ENCODE results near the gene C11orf98.
"Not testable (repeated sequence)": the region's sequence is repeated elsewhere in the genome, so short reads cannot be mapped to it uniquely, and the experiment has no call there.

C11orf98 gene

GRCh38 chr11:62665075-62665598, at the start of gene C11orf98, which contains the start of gene CSKMT:
C11orf98 (minus strand) TSS chr11:62665210; CDS start chr11:62665169, 41 bp downstream.
CSKMT (plus strand) TSS chr11:62665312; CDS start chr11:62665880, 568 bp downstream.
- peak; percentile 96 for DNase-seq

GRCh38 chr11:62713343-62713742, 48.3 kb upstream of the C11orf98 start:
- DNase-seq: no peak

- DNase-seq: no peak
These were observed 47.9 kb upstream of the C11orf98 start for GRCh38 chr11:62712861-62713260.

- DNase-seq: no peak
These were observed 47.3 kb upstream of the C11orf98 start for GRCh38 chr11:62712276-62712812.

- no peak for DNase-seq
These were observed 45.0 kb upstream of the C11orf98 start for GRCh38 chr11:62710001-62710345.

- DNase-seq: peak; percentile 99
These were observed 44.4 kb upstream of the C11orf98 start for GRCh38 chr11:62709247-62710000.

- DNase-seq: no peak
These were observed 43.8 kb upstream of the C11orf98 start for GRCh38 chr11:62708793-62709192.

- no peak for DNase-seq
These were observed 43.4 kb upstream of the C11orf98 start for GRCh38 chr11:62708392-62708791.

- no peak for DNase-seq
These were observed 42.4 kb upstream of the C11orf98 start, which contains the start of the genes BSCL2 and GNG3 for GRCh38 chr11:62707277-62707861. BSCL2 (minus strand) TSS chr11:62707424; CDS start chr11:62707195, 229 bp downstream. GNG3 (plus strand) TSS chr11:62707676; CDS start chr11:62708296, 620 bp downstream.

GRCh38 chr11:62706850-62707247, 41.8 kb upstream of the C11orf98 start:
- DNase-seq: no peak

- DNase-seq: peak; percentile 99
These were observed 41.2 kb upstream of the C11orf98 start for GRCh38 chr11:62705880-62706849.

- DNase-seq: no peak
These were observed 40.4 kb upstream of the C11orf98 start for GRCh38 chr11:62705413-62705812.

GRCh38 chr11:62703921-62704320, 38.9 kb upstream of the C11orf98 start:
- not testable (repeated sequence) for DNase-seq

GRCh38 chr11:62702246-62702645, 37.2 kb upstream of the C11orf98 start:
- no peak for DNase-seq

GRCh38 chr11:62694455-62695167, 29.6 kb upstream of the C11orf98 start:
- peak; percentile 75 for DNase-seq

GRCh38 chr11:62693624-62694023, 28.6 kb upstream of the C11orf98 start:
- not testable (repeated sequence) for DNase-seq

GRCh38 chr11:62689421-62690183, 24.6 kb upstream of the C11orf98 start, which contains the start of gene LRRN4CL:
LRRN4CL (minus strand) TSS chr11:62689530; CDS start chr11:62688508, 1,022 bp downstream.
- no peak for DNase-seq

- DNase-seq: no peak
These were observed 23.5 kb upstream of the C11orf98 start for GRCh38 chr11:62688491-62688890.

- DNase-seq: no peak
These were observed 22.7 kb upstream of the C11orf98 start for GRCh38 chr11:62687508-62688396.

GRCh38 chr11:62682518-62682917, 17.5 kb upstream of the C11orf98 start:
- DNase-seq: no peak

Measured in NCI-H1092 (cell line).